HUES6 (cell line): ENCODE data around the gene NUDT2.

ENCODE experiments used
- H3K27ac ChIP-seq: 2 replicates; pipeline ENCODE4 v1.7.0; 2013; ENCODE audit warnings: low read depth, mild to moderate bottlenecking, low read length, inconsistent platforms
- H3K27me3 ChIP-seq: 2 replicates; pipeline ENCODE4 v1.6.1; 2013; ENCODE audit warnings: low read length; ENCODE audit not compliant: control insufficient read depth, insufficient read depth
- H3K36me3 ChIP-seq: 2 replicates; pipeline ENCODE4 v1.6.1; 2013; ENCODE audit warnings: low read length; ENCODE audit not compliant: control insufficient read depth, insufficient read depth
- H3K4me1 ChIP-seq: 2 replicates; pipeline ENCODE4 v1.6.1; 2013; ENCODE audit warnings: low read length; ENCODE audit not compliant: control insufficient read depth, insufficient read depth
- H3K4me3 ChIP-seq: 2 replicates; pipeline ENCODE4 v1.5.1; 2013; ENCODE audit warnings: low read depth, low read length
- H3K9ac ChIP-seq: one replicate; pipeline ENCODE4 v1.6.1; 2013; ENCODE audit warnings: mild to moderate bottlenecking, low read length
- H3K9me3 ChIP-seq: 2 replicates; pipeline ENCODE4 v1.6.1; 2013; ENCODE audit warnings: low read depth, low read length; ENCODE audit not compliant: control insufficient read depth, insufficient read depth

The NUDT2 gene

DNA sequence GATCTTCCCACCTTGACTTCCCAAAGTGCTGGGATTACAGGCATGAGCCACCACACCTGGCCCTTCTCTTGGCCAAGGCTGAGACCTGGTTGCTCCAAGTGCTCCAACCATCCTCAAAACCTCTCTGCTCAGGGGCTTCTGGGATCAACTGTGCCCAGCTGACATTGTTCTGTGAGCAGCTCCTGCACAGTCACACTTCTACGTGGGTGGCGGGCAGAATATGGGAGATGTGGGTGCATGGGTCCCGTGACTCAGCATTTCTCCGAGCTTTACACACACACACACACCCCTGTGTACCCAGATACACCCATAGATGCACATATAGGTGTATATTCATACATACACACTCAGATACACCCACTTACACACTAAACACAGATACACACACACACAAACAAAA is 57.9 kb downstream of the NUDT2 start:
- no peak overlapping the region for H3K27ac ChIP-seq
- no peaks in the 10 kb centered on the region for H3K36me3 ChIP-seq
- H3K9me3 ChIP-seq: no peaks in the 10 kb centered on the region
- H3K4me1 ChIP-seq: no peaks in the 10 kb centered on the region
- H3K4me3 ChIP-seq: no peak overlapping the region
- peaks cover 16% of the 10 kb centered on the region for H3K27me3 ChIP-seq
- H3K9ac ChIP-seq: no peak overlapping the region

- H3K4me1 ChIP-seq: no peaks in the 10 kb centered on the region
- peaks cover 3% of the 10 kb centered on the region; the same call in 1 of the 2 replicates for H3K36me3 ChIP-seq
- no peak overlapping the region for H3K4me3 ChIP-seq
- H3K9me3 ChIP-seq: no peaks in the 10 kb centered on the region
- H3K27ac ChIP-seq: no peak overlapping the region
- H3K27me3 ChIP-seq: peaks cover 4% of the 10 kb centered on the region; the same call in 1 of the 2 replicates
- no peak overlapping the region for H3K9ac ChIP-seq
Measured at GRCh38 chr9:34392511-34392910, 63.1 kb downstream of the NUDT2 start.
